ENCODE data around the gene MRPL10. TPM values are rescaled to one million over a fixed set of nuclear protein-coding genes. Genes with fewer than 3 reads are reported as not detected.

MRPL10 gene
- total RNA-seq, 1 experiment from 2014 or later, result 112 TPM

GRCh38 chr17:47850692-47851573 lies 19.6 kb upstream of the MRPL10 start, which contains the start of gene SP6 (continued):
- TF ChIP-seq REST (IDR thresholded peaks at IDR 0.05; ENCODE audit: low read depth), result no peak
- no peak; the same call in 1 of the 2 replicates for TF ChIP-seq SP1 (IDR thresholded peaks at IDR 0.05; ENCODE audit: low read depth)
- no peak for TF ChIP-seq YY1 (IDR thresholded peaks at IDR 0.05; ENCODE audit: extremely low read depth, insufficient replicate concordance, low read depth, low read length)
- peak; percentile 86 for TF ChIP-seq ZFX (IDR thresholded peaks at IDR 0.05)
- no peak for TF ChIP-seq JUND (IDR thresholded peaks at IDR 0.05)
- TF ChIP-seq ATF3 (IDR thresholded peaks at IDR 0.05), result no peak
- TF ChIP-seq POLR2A (IDR thresholded peaks at IDR 0.05; ENCODE audit: borderline replicate concordance, extremely low read depth, insufficient read depth, insufficient read length), result peak; percentile 97
- TF ChIP-seq TCF7L2 (IDR thresholded peaks at IDR 0.05; ENCODE audit: borderline replicate concordance, extremely low read depth, insufficient read depth, insufficient read length), result peak; percentile 82
- TF ChIP-seq EZH2phosphoT487 (IDR thresholded peaks at IDR 0.05; ENCODE audit: borderline replicate concordance), result no peak
- no peak for TF ChIP-seq ELF1 (IDR thresholded peaks at IDR 0.05; ENCODE audit: borderline replicate concordance, low read depth)
- no peak for TF ChIP-seq FOSL1 (IDR thresholded peaks at IDR 0.05; ENCODE audit: low read depth)
- no peak; the same call in 1 of the 2 replicates for TF ChIP-seq EGR1 (IDR thresholded peaks at IDR 0.05; ENCODE audit: low read depth)
- TF ChIP-seq ZBTB33 (IDR thresholded peaks at IDR 0.05; ENCODE audit: extremely low read depth, insufficient replicate concordance, low read length), result no peak

All from HCT116 (cell line).